NOMO-1 (cell line): ENCODE measurements around the gene PSTK.
A peak's percentile ranks its signal among the peaks of the same experiment; 100 is the strongest.

Experiments used
- DNase-seq, 2 experiments: peaks; one replicate each; lab custom pipeline; 2025; ENCODE audit not compliant: unreplicated experiment in 2 of 2; lab: John Stamatoyannopoulos, UW

PSTK gene, protein sequence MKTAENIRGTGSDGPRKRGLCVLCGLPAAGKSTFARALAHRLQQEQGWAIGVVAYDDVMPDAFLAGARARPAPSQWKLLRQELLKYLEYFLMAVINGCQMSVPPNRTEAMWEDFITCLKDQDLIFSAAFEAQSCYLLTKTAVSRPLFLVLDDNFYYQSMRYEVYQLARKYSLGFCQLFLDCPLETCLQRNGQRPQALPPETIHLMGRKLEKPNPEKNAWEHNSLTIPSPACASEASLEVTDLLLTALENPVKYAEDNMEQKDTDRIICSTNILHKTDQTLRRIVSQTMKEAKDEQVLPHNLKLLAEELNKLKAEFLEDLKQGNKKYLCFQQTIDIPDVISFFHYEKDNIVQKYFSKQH

DNA sequence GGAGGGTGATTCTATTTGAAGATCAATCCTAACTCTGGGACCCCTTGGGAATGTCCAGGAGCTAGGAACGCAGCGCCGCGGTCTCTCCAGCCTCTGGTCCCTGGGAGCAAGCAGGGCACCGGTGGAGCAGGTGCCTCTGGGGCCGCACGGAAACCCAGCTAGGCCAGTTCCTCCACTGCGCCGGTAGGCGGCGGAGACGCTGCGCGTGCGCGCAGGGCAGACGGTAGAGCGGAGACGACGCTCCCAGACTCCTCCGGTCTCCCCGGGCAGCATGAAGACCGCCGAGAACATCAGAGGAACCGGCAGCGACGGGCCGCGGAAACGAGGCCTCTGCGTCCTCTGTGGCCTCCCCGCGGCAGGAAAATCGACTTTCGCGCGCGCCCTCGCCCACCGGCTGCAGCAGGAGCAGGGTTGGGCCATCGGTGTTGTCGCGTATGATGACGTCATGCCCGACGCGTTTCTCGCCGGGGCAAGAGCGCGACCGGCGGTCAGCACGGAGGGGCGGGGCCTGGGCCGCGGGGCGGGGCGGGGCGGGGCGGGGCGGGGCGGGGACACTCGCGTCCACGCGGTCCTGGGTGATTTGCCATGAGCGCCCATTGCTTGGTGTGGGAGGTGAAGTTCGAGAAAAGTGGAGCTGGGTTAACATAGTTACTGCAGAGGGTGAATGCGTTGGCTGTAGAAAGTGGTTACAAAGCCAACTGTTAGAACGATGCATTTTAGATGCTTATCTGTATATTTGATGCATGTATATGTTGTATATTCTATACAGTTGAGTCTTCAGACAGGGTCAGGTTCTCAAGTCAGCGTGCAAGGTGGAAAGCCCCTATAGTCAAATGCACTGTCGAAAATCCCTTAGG lies at the start of gene PSTK:
PSTK (plus strand) TSS at position 193 of the 857 bp plus-strand sequence; CDS start at position 272, 79 bp downstream.
- peak; percentile 78 to 84 for DNase-seq

DNA sequence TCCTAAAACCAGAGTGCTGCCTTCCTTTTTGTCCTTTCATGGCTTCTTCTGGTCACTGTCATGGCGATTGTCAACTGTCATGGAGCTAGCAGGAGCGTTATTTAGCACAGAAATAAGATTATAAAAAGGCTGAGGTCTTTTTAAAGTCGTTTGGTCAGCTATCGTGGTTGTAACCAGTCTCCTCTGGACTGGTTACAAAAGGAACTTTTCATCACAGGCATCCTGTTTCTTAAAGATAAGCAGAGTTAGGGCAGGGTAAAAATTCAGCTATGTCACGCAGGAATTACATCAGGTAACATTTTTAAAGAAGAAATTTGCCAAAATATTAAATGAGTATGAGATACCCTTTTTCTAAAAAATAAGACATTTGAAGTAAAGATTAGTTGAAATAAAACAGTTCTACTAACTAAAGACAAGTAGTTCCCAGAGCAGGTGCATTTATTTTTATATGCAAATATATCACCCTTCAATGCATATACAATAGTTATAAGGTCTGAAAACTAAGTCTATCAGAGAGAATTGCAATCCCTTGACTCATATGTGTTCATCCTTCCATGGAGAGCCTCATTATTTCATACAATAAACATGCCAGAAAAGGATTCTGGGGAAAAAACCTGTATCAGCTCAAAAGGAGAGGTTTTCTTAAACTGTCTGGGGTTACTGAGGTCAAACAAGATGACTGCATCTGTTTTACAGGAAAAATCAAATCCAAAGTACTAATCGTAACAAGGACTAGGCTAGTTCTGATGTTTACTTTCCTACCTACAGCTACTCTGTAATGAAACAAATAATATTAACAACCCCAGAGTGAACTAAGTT lies 48.9 kb upstream of the PSTK start:
- DNase-seq = no peak

DNA sequence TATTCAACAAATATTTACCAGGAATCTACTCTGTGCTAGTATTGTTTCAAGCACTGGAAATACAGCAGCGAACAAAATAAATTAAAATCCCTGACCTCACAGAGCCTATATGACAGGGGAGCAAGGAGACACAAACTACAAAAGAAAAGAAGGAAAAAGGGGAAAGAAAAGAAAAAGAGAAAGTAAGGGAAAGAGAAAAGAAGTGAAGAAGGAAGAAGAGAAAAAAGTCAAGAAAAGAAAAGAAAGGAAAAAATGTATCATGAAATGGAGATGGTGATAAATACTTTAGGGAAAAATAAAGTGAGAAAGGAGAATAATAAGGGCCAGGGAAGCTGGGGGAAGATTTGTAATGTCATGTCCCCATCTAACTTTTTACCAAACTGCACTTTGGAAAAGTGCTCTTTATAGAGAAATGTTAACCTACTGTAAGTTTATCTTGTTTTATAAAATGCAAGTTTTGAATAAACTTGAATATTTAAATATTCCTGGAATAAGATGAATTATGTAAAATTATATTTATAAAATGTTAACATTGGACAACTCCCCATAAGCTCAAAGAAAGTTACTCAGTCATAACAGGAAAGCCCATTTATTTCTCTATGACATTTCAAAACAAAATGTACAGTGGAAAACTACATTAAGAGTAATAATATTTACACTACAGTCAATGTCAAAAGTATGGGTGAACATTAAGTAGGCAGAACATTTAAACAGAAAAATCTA lies 40.9 kb upstream of the PSTK start:
- no peak for DNase-seq

DNA sequence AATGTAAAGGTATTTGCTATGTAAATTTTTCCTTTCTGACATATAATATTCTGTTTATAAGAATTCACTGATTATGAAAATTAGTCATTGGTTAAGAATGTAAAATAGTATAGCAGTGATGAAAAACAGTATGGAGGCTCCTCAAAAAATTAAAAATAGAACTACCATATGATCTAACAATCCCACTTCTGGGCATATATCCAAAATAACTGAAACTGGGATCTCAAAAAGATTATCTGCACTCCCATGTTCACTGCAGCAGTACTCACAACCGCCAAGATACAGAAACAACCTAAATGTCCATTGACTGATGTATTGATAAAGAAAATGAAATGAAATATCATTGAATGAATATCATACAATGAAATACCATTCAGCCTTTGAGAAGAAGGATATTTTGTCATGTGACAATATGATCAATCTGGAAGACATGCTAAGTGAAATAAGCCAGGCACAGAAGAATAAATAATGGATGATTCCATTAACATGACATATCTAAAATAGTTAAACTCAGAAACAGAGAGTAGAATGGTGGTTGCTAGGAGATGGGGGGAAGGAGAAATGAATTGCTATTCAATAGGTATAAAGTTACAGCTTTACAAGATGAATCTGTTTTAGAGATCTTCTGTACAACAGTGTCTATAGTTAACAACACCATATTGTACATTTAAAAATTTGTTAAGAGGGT lies 40.2 kb upstream of the PSTK start:
- no peak for DNase-seq

DNA sequence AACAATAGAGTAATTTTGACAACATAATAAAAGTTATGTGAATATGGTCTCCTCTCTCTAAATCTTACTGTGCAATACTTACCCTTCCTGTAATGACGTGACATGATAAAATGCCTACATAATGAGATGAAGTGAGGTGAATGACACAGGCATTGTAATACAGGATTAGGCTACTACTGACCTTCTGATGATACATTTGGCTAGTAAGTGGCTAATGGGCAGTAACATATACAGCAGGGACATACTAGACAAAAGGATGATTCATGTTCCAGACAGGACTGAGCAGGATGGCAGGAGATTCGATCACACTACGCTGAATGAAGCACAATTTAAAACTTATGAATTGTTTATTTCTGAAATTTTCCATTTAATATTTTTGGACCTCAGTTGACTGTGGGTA lies 30.9 kb upstream of the PSTK start:
- no peak for DNase-seq

DNA sequence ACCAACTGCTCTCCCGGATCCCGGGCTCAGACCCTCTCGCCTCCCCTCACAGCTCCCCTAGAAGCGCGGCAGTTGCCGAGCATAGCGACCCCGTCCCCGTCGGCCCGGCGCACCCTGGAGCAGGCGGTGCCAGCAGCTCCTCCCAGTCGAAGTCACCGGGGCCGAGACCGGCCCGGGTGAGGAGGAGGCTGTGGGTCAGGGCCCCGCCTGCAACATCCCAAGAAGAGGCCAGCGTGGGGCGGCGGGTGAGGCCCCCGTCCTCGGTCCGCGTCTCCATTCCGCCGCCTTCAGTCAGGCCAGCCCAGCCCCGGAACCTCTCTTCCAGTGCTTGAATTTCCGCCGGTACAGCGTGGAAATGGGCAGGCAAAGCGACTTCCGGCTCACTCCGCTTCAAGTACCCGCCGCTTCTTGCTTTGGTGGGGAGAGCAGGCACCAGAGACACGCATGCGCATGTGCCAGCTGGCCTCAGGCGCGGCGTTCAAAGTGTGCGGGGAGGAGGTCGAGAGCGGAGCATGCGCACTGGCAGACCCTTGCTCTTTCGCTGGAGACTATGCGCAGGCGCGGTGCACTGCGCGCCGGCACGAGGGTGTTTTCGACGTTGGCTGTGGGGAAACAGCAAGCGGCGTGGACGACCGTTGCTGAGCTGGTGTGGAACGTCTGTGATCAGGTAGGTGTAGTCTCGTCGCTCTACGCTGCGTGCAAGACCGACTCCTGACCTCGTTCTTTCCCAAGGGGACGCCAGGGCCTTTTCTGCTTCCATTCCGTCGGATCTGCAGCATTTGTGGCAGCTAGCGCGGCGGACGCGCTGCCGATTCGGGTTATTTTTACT lies 26.1 kb upstream of the PSTK start, which contains the start of gene C10orf88:
C10orf88 (minus strand) TSS at position 326 of the 829 bp plus-strand sequence; CDS start at position 277, 49 bp downstream.
- peak; percentile 98 for DNase-seq

DNA sequence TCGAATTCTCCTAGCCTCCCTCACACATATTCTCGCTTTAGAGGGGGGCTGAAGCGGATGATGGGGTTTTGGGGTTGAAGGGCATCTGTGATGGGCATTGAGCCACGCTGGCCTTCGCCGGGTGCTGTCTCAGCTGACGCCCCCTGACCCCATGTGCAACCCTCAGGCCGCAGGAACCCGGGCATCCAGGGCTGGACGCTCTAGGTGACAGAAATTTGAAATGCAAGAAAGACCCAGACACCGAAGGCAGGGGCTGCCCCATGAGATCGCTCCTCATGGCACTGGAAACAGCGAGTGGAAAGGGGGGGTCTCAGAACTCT lies 25.5 kb upstream of the PSTK start:
- DNase-seq = no peak

DNA sequence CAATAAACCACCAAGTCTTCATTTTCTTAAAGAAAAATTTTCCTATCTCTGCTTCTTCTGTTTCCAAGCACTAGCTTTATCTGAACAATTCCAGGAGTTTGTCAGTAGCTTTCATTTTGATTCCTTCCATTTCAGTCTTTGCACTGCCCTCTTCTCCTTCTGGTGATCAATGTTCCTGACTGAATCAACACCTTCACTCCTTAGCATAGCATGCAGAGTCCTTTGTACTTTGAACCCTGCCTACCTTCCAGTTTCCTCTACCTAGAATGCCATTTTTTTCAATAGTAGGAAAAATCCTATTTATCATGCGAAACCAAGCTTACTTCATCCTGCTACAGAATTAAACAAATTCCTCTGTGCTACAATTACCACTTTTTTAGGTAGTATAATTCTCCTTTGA lies 24.3 kb upstream of the PSTK start:
- no peak for DNase-seq

DNA sequence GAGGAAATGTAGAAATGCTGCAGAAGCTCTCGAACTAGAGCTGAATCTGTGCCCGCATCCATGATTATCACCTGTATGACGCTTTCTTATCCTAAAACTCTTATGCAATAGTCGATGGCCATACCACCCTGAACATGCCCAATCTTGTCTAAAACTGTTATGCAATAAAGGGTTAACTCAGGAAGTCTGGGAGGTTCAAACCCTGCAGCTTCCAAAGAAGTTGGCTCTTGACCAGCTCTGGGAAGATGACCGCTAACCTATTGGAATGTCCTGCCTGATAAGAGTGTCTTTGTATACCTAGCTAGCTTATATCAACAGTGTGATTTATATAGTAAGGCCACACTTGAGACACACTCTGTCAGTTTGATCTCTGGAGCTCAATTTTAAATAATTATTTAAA lies 22.7 kb upstream of the PSTK start:
- no peak for DNase-seq

DNA sequence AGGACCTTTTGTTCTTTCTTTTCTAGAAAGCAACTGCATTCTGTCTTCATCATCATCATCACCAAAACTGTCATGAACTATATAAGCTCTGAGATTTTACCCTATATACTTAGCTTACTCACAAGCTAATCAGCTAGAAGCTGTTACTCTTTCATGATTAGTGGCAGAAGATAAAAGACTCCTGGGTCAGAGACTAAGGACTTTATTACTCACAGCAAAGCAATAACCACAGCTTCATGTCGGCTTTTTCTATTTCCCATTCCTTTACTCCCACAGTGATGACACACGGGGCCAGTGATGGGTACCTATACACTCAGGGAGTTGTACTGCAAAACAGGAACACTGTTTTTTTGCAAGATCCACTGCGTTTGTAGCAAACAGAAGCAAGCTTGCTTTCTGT lies 17.8 kb upstream of the PSTK start:
- no peak for DNase-seq

DNA sequence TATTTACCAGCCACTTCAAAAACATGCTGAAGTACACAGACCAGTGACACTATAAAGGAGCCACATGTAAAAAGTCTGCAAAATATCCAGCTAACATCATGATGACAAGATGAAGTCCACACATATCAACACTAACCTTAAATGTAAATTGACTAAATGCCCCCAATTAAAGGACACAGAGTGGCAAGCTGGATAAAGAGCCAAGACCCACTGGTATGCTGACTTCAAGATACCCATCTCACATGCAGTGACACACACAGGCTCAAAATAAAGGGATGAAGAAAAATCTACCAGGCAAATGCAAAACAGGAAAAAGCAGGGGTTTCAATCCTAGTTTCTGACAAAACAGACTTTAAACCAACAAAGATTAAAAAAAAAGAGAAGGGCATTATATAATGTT lies 13.3 kb upstream of the PSTK start:
- no peak for DNase-seq

DNA sequence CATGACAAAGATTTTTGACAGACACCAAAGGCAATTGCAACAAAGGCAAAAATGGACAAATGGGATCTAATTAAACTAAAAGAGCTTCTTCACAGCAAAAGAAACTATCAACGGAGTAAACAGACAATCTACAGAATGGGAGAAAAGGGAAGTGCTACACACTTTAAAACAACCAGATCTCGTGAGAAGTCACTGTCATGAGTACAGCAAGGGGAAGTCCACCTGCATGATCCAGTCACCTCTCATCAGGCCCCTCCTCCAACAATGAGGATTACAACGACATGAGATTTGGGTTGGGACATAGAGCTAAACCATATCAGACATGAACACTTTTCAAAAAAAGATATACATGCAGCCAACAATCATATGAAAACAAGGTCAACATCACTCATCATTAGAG lies 11.5 kb upstream of the PSTK start:
- no peak for DNase-seq

DNA sequence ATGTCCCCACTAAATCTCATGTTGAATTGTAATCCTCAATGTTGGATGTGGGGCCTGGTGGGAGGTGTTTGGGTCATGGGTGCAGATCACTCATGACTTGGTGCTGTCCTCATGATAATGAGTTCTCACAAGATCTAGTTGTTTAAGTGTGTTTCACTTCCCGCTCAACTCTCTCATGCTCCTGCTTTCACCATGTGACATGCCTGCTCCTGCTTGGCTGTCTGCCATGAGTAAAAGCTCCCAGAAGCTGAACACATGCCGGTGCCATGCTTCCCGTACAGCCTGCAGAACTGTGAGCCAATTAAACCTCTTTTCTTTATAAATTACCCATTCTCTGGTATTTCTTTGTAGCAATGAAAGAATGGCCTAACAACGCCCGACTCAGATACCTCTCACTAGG lies 6.2 kb upstream of the PSTK start:
- DNase-seq = no peak

DNA sequence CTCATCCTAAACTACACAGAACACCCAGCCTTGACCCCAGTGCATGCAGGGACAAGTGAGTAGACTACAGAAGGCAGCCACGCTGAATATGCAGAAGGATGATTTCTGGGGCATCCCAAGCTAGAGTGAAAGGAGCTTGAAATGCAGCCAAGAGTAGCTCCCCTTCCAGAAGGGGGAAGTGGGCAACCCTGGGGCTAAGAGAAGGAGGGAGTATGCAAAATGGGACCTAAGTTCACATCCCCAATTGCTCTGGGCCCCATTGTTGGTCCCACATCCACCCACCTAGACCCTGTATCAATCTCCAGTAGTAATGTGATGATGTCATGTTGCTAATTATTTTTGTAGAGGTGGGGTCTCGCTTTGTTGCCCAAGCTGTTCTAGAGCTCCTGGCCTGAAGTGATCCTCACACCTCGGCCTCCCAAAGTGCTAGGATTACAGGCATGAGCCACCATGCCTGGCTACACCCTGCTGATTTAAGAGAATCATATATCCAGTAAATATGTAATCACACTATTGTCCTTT lies 5.6 kb upstream of the PSTK start:
- no peak for DNase-seq

DNA sequence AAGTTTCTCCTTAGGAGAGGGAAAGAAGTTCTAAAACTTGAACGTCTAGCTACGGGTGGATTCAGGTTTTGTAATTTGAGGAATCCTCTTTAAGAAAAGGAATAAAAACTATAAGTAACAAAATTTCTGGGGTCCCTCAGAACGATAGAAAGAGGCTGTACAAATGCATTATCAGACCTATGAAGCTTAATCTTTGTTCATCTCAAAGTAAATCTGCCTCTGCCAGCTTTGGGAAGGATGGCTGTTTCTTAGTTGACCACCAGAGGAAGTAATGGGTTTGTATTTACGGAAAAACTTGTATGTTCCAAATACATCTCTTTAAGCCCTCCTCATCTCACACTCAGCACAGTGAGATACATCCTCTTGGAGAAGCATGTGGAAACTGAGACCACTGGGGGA lies 864 bp downstream of the PSTK start:
- DNase-seq = peak in 1 of 2 experiments; percentile 55

DNA sequence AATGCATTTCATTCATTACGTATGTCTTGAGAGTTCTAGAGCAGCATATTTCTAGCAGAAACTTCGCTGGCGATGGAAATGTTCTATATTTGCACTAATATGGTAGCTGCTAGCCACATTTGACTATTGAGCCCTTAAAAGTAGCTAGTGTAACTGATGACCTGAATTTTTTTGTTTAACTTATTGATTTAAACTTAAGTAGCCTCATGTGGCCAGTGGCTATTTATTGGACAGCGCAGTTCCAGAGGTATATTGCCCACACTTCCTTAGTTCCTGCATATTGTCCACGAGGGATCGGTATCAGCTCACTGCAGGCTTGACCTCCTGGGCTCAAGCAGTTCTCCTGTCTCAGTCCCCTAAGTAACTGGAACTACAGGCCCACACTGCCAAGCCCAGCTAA lies 3.7 kb downstream of the PSTK start:
- DNase-seq = no peak

DNA sequence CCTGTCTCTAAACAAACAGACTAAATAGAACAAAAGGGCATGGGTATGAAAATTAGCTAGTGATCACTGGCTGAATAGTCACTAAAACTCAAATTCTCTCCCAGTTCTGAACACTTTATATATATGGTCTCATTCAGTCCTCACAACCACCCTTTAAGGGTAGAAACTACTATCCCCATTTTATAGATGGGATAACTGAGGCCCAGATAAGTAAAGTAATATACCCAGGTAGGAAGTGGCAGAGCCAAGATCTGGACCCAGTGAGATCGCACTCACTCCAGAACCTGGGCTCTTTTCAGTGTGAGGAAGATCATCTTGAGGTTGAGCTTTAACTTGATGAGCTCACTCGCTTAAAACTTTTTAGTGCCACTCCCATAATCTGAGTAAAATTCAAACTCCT lies 4.5 kb downstream of the PSTK start:
- no peak for DNase-seq

DNA sequence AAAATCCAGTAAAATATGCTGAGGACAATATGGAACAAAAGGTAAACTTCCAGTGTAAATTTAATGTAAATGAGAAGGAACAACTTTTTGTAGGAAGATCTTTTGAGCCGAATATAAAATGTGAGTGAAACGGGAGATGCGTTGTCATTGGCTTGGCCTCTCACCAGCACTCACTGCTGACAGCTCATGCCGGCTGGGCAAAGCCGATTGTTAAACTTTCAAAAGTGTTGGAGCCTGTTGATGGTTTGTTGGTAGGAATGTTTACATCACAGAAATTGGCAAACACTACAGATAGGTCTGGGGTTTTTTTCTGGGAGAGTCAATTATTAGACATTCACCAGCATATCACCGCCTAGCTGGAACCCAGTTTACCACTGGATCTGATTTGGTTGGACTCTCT lies 6.1 kb downstream of the PSTK start:
- DNase-seq = no peak

DNA sequence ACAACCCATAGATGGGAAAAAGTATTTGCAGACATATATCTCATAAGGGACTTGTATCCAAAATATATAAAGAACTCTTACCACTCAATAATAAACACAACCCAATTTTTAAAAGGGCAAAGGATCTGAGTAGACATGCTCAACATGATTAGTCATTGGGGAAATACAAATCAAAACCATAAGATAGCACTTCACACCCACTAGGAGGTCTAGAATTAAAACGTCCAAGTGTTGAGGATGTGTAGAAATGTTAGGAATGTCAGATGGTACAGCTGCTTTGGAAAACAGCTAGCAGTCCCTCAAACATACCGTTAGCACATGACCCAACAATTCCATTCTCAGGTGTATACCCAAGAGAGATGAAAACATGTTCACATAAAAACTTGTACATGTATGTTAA lies 8.3 kb downstream of the PSTK start:
- no peak for DNase-seq
